NT2/D1 (cell line): Measurements from ENCODE around the gene SH2D5.

Experiments
- DNase-seq: peaks from one replicate; pipeline ENCODE4 v3.0.0-alpha.2; 2011; ENCODE audit warnings: low read depth, low spot score
- H3K27me3 ChIP-seq: 2 replicates; pipeline ENCODE4 v1.6.0; 2011; ENCODE audit warnings: mild to moderate bottlenecking; ENCODE audit not compliant: insufficient read length, insufficient read depth
- H3K36me3 ChIP-seq: 2 replicates; pipeline ENCODE4 v1.6.1; 2011; ENCODE audit warnings: mild to moderate bottlenecking, low read length, mixed read lengths; ENCODE audit not compliant: insufficient read depth, insufficient read length
- H3K4me1 ChIP-seq: 2 replicates; pipeline ENCODE4 v1.5.1; 2011; ENCODE audit not compliant: insufficient read depth, insufficient read length
- H3K4me3 ChIP-seq: 2 replicates; pipeline ENCODE4 v1.5.1; 2011; ENCODE audit warnings: low read depth; ENCODE audit not compliant: insufficient read length
- H3K9ac ChIP-seq: 2 replicates; pipeline ENCODE4 v1.6.0; 2011; ENCODE audit warnings: low read depth; ENCODE audit not compliant: insufficient read length
- H3K9me3 ChIP-seq: 2 replicates; pipeline ENCODE4 v1.5.1; 2011; ENCODE audit warnings: mild to moderate bottlenecking, low read length; ENCODE audit not compliant: insufficient read depth
- SUZ12 ChIP-seq: IDR thresholded peaks from 2 replicates; pipeline ENCODE4 v1.6.1; 2011; ENCODE audit not compliant: insufficient read length, insufficient read depth; ENCODE audit errors: extremely low read depth
- YY1 ChIP-seq: IDR thresholded peaks from 2 replicates; pipeline ENCODE4 v1.6.1; 2011; ENCODE audit not compliant: insufficient read length, insufficient read depth
- ZNF274 ChIP-seq: IDR thresholded peaks from 2 replicates; pipeline ENCODE4 v1.6.1; 2011; ENCODE audit warnings: mild to moderate bottlenecking, low read depth, low read length

The SH2D5 gene

DNA sequence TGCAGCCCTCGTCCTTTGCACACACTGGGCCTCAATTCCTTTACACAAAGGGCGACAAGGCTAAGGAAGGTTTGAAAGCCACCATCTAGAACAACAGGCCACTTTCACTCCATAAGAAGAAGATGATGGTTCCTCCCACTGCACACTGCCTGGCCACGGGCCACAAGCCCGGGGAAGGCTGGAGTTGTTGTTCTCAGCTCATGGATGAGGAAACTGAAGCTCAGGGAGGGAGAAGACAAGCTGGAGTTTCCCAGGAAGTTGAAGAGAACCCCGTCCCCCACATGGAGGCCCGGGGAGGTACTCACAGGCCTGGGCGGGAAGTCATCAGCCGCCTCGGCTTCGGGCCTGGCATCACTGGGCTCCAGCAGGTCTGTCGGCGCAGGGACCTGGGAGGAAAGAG, 46.8 kb downstream of the SH2D5 start:
- Histone ChIP-seq H3K27me3 (no peaks in the 10 kb centered on the region), H3K9me3 (no peaks in the 10 kb centered on the region), H3K9ac (no peak overlapping the region), H3K4me1 (no peaks in the 10 kb centered on the region), H3K36me3 (peaks cover 28% of the 10 kb centered on the region), H3K4me3 (no peak overlapping the region)
- no peak for TF ChIP-seq ZNF274
- no peak for TF ChIP-seq YY1
- no peak for TF ChIP-seq SUZ12
- no peak for DNase-seq

DNA sequence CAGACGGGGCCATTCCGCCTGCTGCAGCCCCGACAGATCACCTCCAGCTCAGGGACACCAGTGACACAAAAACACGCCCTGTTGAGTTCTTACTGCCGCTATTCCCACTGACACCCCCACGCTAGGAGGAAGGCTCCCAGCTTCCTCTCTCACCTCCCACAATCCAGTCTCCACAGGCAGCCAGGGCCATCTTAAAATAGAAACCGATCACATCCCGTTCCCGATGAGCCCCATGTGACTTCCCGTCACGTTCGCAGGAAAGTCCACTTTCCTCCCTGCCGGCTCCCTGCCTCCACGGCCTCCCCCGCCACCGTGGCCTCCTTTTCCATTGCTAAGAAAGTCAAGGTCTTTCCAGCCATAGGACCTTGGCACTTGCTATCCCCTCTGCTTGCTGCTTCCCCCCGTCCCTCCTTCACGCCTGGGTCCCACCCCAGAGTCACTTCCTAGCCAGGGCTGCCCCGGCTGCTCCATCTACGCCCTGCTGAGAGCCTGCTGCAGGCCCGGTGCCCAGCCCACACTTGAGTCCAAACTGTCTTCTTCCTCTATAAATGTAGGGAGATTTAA, 47.3 kb downstream of the SH2D5 start:
- DNase-seq: no peak
- no peak overlapping the region for H3K9ac ChIP-seq
- no peaks in the 10 kb centered on the region for H3K9me3 ChIP-seq
- H3K4me3 ChIP-seq: no peak overlapping the region
- no peaks in the 10 kb centered on the region for H3K4me1 ChIP-seq
- TF ChIP-seq ZNF274 (no peak), SUZ12 (no peak), YY1 (no peak)
- H3K36me3 ChIP-seq: peaks cover 30% of the 10 kb centered on the region
- no peaks in the 10 kb centered on the region for H3K27me3 ChIP-seq

DNA sequence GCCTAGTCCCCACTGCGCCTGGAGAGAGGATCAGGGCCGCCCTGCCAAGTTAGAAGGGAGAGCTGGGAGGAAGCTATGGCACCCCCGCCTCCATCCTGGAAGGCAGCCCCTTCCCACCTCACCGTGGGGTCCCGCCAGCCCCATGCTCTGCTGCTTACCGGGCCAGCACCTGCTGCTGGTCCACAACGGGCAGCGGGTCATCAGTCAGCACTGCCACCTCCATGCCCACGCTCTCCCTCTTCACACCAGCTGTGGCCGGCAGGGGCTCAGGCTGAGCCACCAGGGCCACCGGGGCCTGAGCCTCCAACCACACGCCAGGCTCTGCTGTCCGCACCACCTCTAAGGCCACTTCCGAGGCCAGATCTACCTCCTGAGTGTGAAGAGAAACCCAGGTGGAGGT, 47.9 kb downstream of the SH2D5 start:
- peaks cover 29% of the 10 kb centered on the region for H3K36me3 ChIP-seq
- no peak for DNase-seq
- H3K4me3 ChIP-seq: no peak overlapping the region
- no peaks in the 10 kb centered on the region for H3K4me1 ChIP-seq
- H3K9ac ChIP-seq: no peak overlapping the region
- H3K27me3 ChIP-seq: no peaks in the 10 kb centered on the region
- TF ChIP-seq ZNF274: no peak
- no peak for TF ChIP-seq SUZ12
- TF ChIP-seq YY1: no peak
- no peaks in the 10 kb centered on the region for H3K9me3 ChIP-seq

DNA sequence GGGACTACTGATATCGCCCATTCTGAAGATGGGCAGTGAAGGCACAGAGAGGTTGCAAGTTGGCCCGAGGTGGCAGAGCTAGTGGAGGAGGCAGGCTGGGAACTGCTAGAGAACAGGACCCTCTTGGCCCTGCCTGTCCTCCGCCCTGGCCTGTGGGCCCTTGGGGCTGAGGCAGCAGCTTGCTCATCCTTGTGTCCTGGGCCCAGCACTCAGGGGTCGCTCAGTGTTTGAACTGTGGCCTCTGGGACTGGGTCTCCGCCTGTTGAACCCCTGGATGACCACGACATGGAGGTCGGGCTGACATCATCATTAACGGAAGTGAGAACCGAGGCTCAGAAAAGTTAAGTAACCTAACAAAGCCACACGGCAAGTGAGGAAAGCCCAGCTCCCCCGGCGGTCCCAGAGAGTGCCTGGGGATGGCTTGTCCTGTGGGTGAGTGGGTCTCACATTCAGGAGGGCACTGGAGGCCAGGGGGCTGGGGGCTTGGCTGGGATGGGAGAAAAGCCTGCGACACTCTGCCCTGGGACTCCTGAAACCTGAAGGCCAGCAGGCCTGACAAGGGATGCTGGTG, 48.4 kb downstream of the SH2D5 start:
- H3K9me3 ChIP-seq: no peaks in the 10 kb centered on the region
- no peaks in the 10 kb centered on the region for H3K4me1 ChIP-seq
- H3K9ac ChIP-seq: no peak overlapping the region
- no peak overlapping the region for H3K4me3 ChIP-seq
- H3K36me3 ChIP-seq: peaks cover 30% of the 10 kb centered on the region
- no peak for TF ChIP-seq SUZ12
- no peaks in the 10 kb centered on the region for H3K27me3 ChIP-seq
- no peak for DNase-seq

GRCh38 chr1:20683614-20684013, 48.9 kb downstream of the SH2D5 start:
- no peaks in the 10 kb centered on the region for H3K4me1 ChIP-seq
- peaks cover 31% of the 10 kb centered on the region for H3K36me3 ChIP-seq
- H3K27me3 ChIP-seq: no peaks in the 10 kb centered on the region
- no peak overlapping the region for H3K9ac ChIP-seq
- H3K9me3 ChIP-seq: no peaks in the 10 kb centered on the region
- no peak overlapping the region for H3K4me3 ChIP-seq
- TF ChIP-seq SUZ12 (no peak), ZNF274 (no peak), YY1 (no peak)
- DNase-seq: no peak

GRCh38 chr1:20682571-20683236, 49.8 kb downstream of the SH2D5 start:
- Histone ChIP-seq H3K9me3 (no peaks in the 10 kb centered on the region), H3K9ac (no peak overlapping the region), H3K4me1 (no peaks in the 10 kb centered on the region), H3K4me3 (no peak overlapping the region), H3K27me3 (no peaks in the 10 kb centered on the region), H3K36me3 (peaks cover 30% of the 10 kb centered on the region)
- TF ChIP-seq SUZ12 (no peak), ZNF274 (no peak), YY1 (no peak)
- no peak for DNase-seq

DNA sequence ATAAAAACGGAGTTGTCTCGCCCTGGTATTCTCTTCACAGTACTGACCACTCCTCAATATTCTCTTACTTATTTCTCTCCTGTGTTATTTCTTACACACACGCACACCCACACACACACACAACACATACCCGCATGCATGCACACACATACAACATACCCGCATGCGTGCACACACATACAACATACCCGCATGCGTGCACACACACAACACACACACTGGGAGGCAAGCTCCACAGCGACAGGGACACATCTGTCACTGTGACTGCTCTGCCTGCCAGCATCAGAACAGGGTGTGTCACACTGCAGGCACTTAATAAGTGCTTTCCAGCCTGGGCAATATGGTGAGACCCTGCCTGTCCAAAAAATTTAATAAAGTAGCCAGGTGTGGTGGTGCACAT, 50.5 kb downstream of the SH2D5 start:
- H3K9ac ChIP-seq: no peak overlapping the region
- H3K4me1 ChIP-seq: no peaks in the 10 kb centered on the region
- no peaks in the 10 kb centered on the region for H3K27me3 ChIP-seq

More for the DNA sequence above, 50.5 kb downstream of the SH2D5 start:
- Histone ChIP-seq H3K4me3 (no peak overlapping the region), H3K9me3 (no peaks in the 10 kb centered on the region), H3K36me3 (peaks cover 27% of the 10 kb centered on the region)
- no peak for TF ChIP-seq ZNF274
- no peak for TF ChIP-seq SUZ12
- no peak for TF ChIP-seq YY1
- DNase-seq: no peak
